CD4-positive, alpha-beta T cell (primary cell): Measurements from ENCODE around the gene FARP1. TPM values are rescaled to one million over a fixed set of nuclear protein-coding genes. Genes with fewer than 3 reads are reported as not detected.
A peak's percentile ranks its signal among the peaks of the same experiment; 100 is the strongest.

Source experiments
- ATAC-seq: fragments of 200-7000 bp; cut with Tn5 transposase; one replicate; pipeline ENCODE4 v1.10.0; 2022; ENCODE audit warnings: mild to moderate bottlenecking; ENCODE audit not compliant: poor library complexity
- CTCF ChIA-PET: fragments of 350-600 bp; sonication (Branson Sonifier 250); formaldehyde crosslinking; loops from one replicate; lab custom pipeline; 2021; ENCODE audit warnings: antibody characterized with exemption, inconsistent platforms; lab: Charles Lee
- POLR2A ChIA-PET: fragments of 350-600 bp; sonication (Branson Sonifier 250); formaldehyde crosslinking; loops from one replicate; lab custom pipeline; 2021; ENCODE audit warnings: antibody characterized with exemption, inconsistent platforms; lab: Charles Lee
- DNase-seq, 14 experiments: peaks; one replicate each; pipeline ENCODE4 v3.0.0-alpha.2; 2013 to 2020; ENCODE audit warnings: mixed read lengths in 2 of 14
- H3K27ac ChIP-seq, 2 donors: one replicate each; pipeline versions ENCODE4 v1.5.1 to v1.7.0; 2013; ENCODE audit warnings: low read length in 2 of 2, low read depth in 1 of 2, mild to moderate bottlenecking in 1 of 2
- H3K27me3 ChIP-seq, 2 experiments: 1 replicate in 1 of 2; 2 replicates in 1 of 2; pipeline versions ENCODE4 v1.6.1 to v1.7.0; 2013; ENCODE audit warnings: low read length in 2 of 2, control low read depth in 1 of 2, mild to moderate bottlenecking in 1 of 2, moderate library complexity in 1 of 2; ENCODE audit not compliant: insufficient read depth in 2 of 2, control insufficient read depth in 1 of 2
- H3K36me3 ChIP-seq: one replicate; pipeline ENCODE4 v1.6.1; 2013; ENCODE audit warnings: low read length, control low read depth; ENCODE audit not compliant: insufficient read depth
- H3K4me1 ChIP-seq: one replicate; pipeline ENCODE4 v1.6.1; 2013; ENCODE audit warnings: low read length, control low read depth; ENCODE audit not compliant: insufficient read depth
- H3K4me3 ChIP-seq: one replicate; pipeline ENCODE4 v1.5.1; 2013; ENCODE audit warnings: mild to moderate bottlenecking, low read length, moderate library complexity
- H3K9me3 ChIP-seq, 2 experiments: 1 replicate in 1 of 2; 2 replicates in 1 of 2; pipeline versions ENCODE4 v1.6.1 to v1.7.0; 2013; ENCODE audit warnings: low read length in 2 of 2, mild to moderate bottlenecking in 2 of 2, control low read depth in 1 of 2, moderate library complexity in 1 of 2; ENCODE audit not compliant: control insufficient read depth in 1 of 2, insufficient read depth in 1 of 2
- H3K27ac Mint-ChIP-seq: one replicate; pipeline ENCODE4 v1.8.0; 2020; ENCODE audit warnings: mixed read lengths
- H3K27me3 Mint-ChIP-seq: one replicate; pipeline ENCODE4 v1.8.0; 2021; ENCODE audit warnings: mixed read lengths
- H3K36me3 Mint-ChIP-seq: one replicate; pipeline ENCODE4 v1.8.0; 2021; ENCODE audit warnings: low read depth, mixed read lengths
- H3K4me1 Mint-ChIP-seq: one replicate; pipeline ENCODE4 v1.8.0; 2021; ENCODE audit warnings: low read depth, mixed read lengths
- H3K4me3 Mint-ChIP-seq: one replicate; pipeline ENCODE4 v1.8.0; 2020; ENCODE audit warnings: mild to moderate bottlenecking, mixed read lengths
- H3K9me3 Mint-ChIP-seq: one replicate; pipeline ENCODE4 v1.8.0; 2020; ENCODE audit warnings: mixed read lengths
- CTCF ChIP-seq: fragments of 200-600 bp; IDR thresholded peaks from one replicate; pipeline ENCODE4 v1.8.0; 2022; ENCODE audit warnings: antibody characterized with exemption, mild to moderate bottlenecking
- intact Hi-C, 2 experiments: fragments of 100-400 bp; cut with DNase I in 1 of 2; cut with micrococcal nuclease in 1 of 2; formaldehyde crosslinking; loops; one replicate each; pipeline versions ENCODE4 v1.15.1 to v1.9.0; 2023 to 2025; cut with DNase I, micrococcal nuclease
- total RNA-seq, 174 experiments: library from RNA in 2 of 174; stranded (reverse) in 2 of 174; gene quantifications; one replicate each; pipeline ENCODE4 v1.2.3 and lab custom pipeline; 2021 to 2026

FARP1 gene
- total RNA-seq, 2 experiments from 2014 or later: 0.30 TPM; not detected in 1

GRCh38 chr13:98476538-98476966 lies 333.7 kb downstream of the FARP1 start:
- no peaks in the 10 kb centered on the region for H3K27me3 Mint-ChIP-seq
- H3K27me3 ChIP-seq: no peaks in the 10 kb centered on the region
- peak; percentile 59 to 97 (median 82) for DNase-seq
- intact Hi-C loops: loop anchor here (5.0 kb wide), 2 partner anchors 36 to 101 kb away; partner anchors contain the start of gene STK24 (in 1 of the 2)
- ChIA-PET POLR2A (interaction anchor here (0.6 to 1.8 kb wide), 11 partner anchors 8 to 1043 kb away, joined by 3 to 13 read pairs (median 4); partner anchors contain the start of genes RAP2A and STK24), CTCF (interaction anchor here (1.1 to 3.0 kb wide), 3 partner anchors 9 to 179 kb away, joined by 3 to 12 read pairs (median 3); no protein-coding TSS in a partner anchor)
- H3K4me3 Mint-ChIP-seq: peak overlapping the region; percentile 77
- H3K9me3 ChIP-seq: peaks cover 0 to 4% of the 10 kb centered on the region in 2 experiments
- peaks cover 65% of the 10 kb centered on the region for H3K36me3 Mint-ChIP-seq
- no peaks in the 10 kb centered on the region for H3K9me3 Mint-ChIP-seq
- peak overlapping the region; percentile 92 for H3K27ac Mint-ChIP-seq
- H3K36me3 ChIP-seq: peaks cover 44% of the 10 kb centered on the region
- H3K27ac ChIP-seq: peak overlapping the region; percentile 66 to 78
- ATAC-seq: peak; percentile 92
- H3K4me1 Mint-ChIP-seq: peaks cover 67% of the 10 kb centered on the region
- H3K4me3 ChIP-seq: peak overlapping the region; percentile 30
- H3K4me1 ChIP-seq: peaks cover 72% of the 10 kb centered on the region
- no peak for TF ChIP-seq CTCF

- H3K4me1 Mint-ChIP-seq: peaks cover 61% of the 10 kb centered on the region
- Histone ChIP-seq H3K4me3 (no peak overlapping the region), H3K36me3 (peaks cover 33% of the 10 kb centered on the region), H3K27me3 (no peaks in the 10 kb centered on the region), H3K27ac (peak overlapping the region in 1 of 2 donors; percentile 45), H3K9me3 (peaks cover 0 to 6% of the 10 kb centered on the region in 2 experiments), H3K4me1 (peaks cover 84% of the 10 kb centered on the region)
- CTCF ChIA-PET: interaction anchor here (1.1 to 2.0 kb wide), 3 partner anchors 33 to 175 kb away, joined by 3 to 6 read pairs (median 4); no protein-coding TSS in a partner anchor
- no peak for TF ChIP-seq CTCF
- H3K27ac Mint-ChIP-seq: peak overlapping the region; percentile 92
- H3K9me3 Mint-ChIP-seq: no peaks in the 10 kb centered on the region
- peak overlapping the region; percentile 68 for H3K4me3 Mint-ChIP-seq
- H3K27me3 Mint-ChIP-seq: no peaks in the 10 kb centered on the region
- intact Hi-C loops: loop anchor here (5.0 kb wide), 2 partner anchors 34 to 99 kb away; partner anchors contain the start of gene STK24 (in 1 of the 2)
- peaks cover 48% of the 10 kb centered on the region for H3K36me3 Mint-ChIP-seq
- DNase-seq (peak in 4 of 14 experiments; percentile 21 to 67 (median 44)), ATAC-seq (no peak)
- POLR2A ChIA-PET: interaction anchor here (0.7 to 0.9 kb wide), 3 partner anchors 93 to 99 kb away, joined by 3 read pairs; partner anchors contain the start of gene STK24
These were observed 335.6 kb downstream of the FARP1 start for GRCh38 chr13:98478189-98479129.

GRCh38 chr13:98479496-98480003 lies 336.7 kb downstream of the FARP1 start:
- DNase-seq: no peak
- no peak for ATAC-seq
- POLR2A ChIA-PET: no interaction called here
- Mint-ChIP-seq H3K4me1 (peaks cover 72% of the 10 kb centered on the region), H3K4me3 (peak overlapping the region; percentile 11), H3K9me3 (no peaks in the 10 kb centered on the region), H3K27ac (peak overlapping the region; percentile 92), H3K27me3 (no peaks in the 10 kb centered on the region), H3K36me3 (peaks cover 42% of the 10 kb centered on the region)
- Histone ChIP-seq H3K4me3 (no peak overlapping the region), H3K27ac (no peak overlapping the region), H3K4me1 (peaks cover 88% of the 10 kb centered on the region), H3K36me3 (peaks cover 22% of the 10 kb centered on the region), H3K27me3 (no peaks in the 10 kb centered on the region), H3K9me3 (peaks cover 0 to 4% of the 10 kb centered on the region in 2 experiments)
- no peak for TF ChIP-seq CTCF
- intact Hi-C loops: loop anchor here (2.0 to 5.0 kb wide), 3 partner anchors 33 to 98 kb away; partner anchors contain the start of gene STK24 (in 2 of the 2)
- CTCF ChIA-PET: interaction anchor here (1.3 to 2.0 kb wide), 2 partner anchors 34 to 174 kb away, joined by 4 to 6 read pairs; no protein-coding TSS in a partner anchor
